Raji (cell line): ENCODE measurements around the gene ACOX2.

Experiments
- POLR2A ChIP-seq: IDR thresholded peaks from 2 replicates; pipeline ENCODE4 v1.6.1; 2011; ENCODE audit warnings: low read depth, low read length, control low read depth; ENCODE audit not compliant: insufficient read depth

ACOX2 gene

GRCh38 chr3:58459160-58459559 lies 77.8 kb downstream of the ACOX2 start:
- no peak for TF ChIP-seq POLR2A
